Caco-2 (cell line): Measurements from ENCODE around the gene SMIM45.

Source experiments
- BruUV-seq: library from RNA; stranded (reverse); fragments of 400-500 nt; replicated peaks from 2 replicates; lab custom pipeline; 2021; lab: Mats Ljungman, UMichigan
- CTCF ChIA-PET: fragments of 300-600 bp; sonication (Branson Sonifier 250); formaldehyde crosslinking; loops from one replicate; lab custom pipeline; 2022; ENCODE audit warnings: antibody characterized with exemption; lab: Charles Lee
- POLR2A ChIA-PET: fragments of 300-600 bp; sonication (Branson Sonifier 250); formaldehyde crosslinking; loops from one replicate; lab custom pipeline; 2022; ENCODE audit warnings: antibody characterized with exemption; lab: Charles Lee
- DNase-seq, 2 experiments: peaks; one replicate each; pipeline versions ENCODE4 v3.0.0 to v3.0.0-alpha.2; 2020 to 2022
- H3K27me3 ChIP-seq: replicated peaks from 2 replicates; pipeline ENCODE4 v1.6.0; 2011; ENCODE audit warnings: low read length; ENCODE audit not compliant: control insufficient read depth, insufficient read depth
- H3K36me3 ChIP-seq: 2 replicates; pipeline ENCODE4 v1.5.1; 2011; ENCODE audit warnings: low read length; ENCODE audit not compliant: control insufficient read depth, insufficient read depth
- H3K4me1 ChIP-seq: fragments of 250-450 bp; sonication (Bioruptor Pico); 2 replicates; pipeline ENCODE4 v1.5.1; 2020; ENCODE audit warnings: mild to moderate bottlenecking
- H3K4me3 ChIP-seq: 2 replicates; pipeline ENCODE4 v1.5.1; 2011; ENCODE audit warnings: low read depth, mild to moderate bottlenecking, control low read depth, low read length
- H3K9me3 ChIP-seq: fragments of 250-450 bp; sonication (Bioruptor Pico); 2 replicates; pipeline ENCODE4 v1.5.1; 2020; ENCODE audit warnings: mild to moderate bottlenecking, moderate library complexity
- H3K27ac Mint-ChIP-seq: one replicate; pipeline ENCODE4 v1.8.0; 2022; ENCODE audit warnings: mixed read lengths; ENCODE audit not compliant: unreplicated experiment
- H3K27me3 Mint-ChIP-seq: one replicate; pipeline ENCODE4 v1.8.0; 2022; ENCODE audit warnings: mixed read lengths; ENCODE audit not compliant: insufficient read depth, unreplicated experiment
- H3K36me3 Mint-ChIP-seq: one replicate; pipeline ENCODE4 v1.8.0; 2022; ENCODE audit warnings: mild to moderate bottlenecking, mixed read lengths; ENCODE audit not compliant: insufficient read depth, unreplicated experiment
- H3K4me1 Mint-ChIP-seq: one replicate; pipeline ENCODE4 v1.8.0; 2022; ENCODE audit warnings: low read depth, mixed read lengths; ENCODE audit not compliant: unreplicated experiment
- H3K4me3 Mint-ChIP-seq: one replicate; pipeline ENCODE4 v1.8.0; 2022; ENCODE audit warnings: mild to moderate bottlenecking, moderate library complexity, mixed read lengths; ENCODE audit not compliant: unreplicated experiment
- H3K9me3 Mint-ChIP-seq: one replicate; pipeline ENCODE4 v1.8.0; 2022; ENCODE audit warnings: mixed read lengths; ENCODE audit not compliant: unreplicated experiment
- intact Hi-C: fragments of 100-400 bp; cut with micrococcal nuclease; formaldehyde crosslinking; loops from one replicate; pipeline ENCODE4 v1.10.0; 2022; ENCODE audit not compliant: unreplicated experiment
- TF ChIP-seq, protein P1 (sequence below), 2 experiments: fragments of 200-600 bp in 1 of 2; IDR thresholded peaks; 1 replicate in 1 of 2; 2 replicates in 1 of 2; pipeline versions ENCODE4 v1.5.1 to v1.8.0; 2011 to 2022; ENCODE audit warnings: antibody characterized with exemption in 1 of 2, control low read depth in 1 of 2, inconsistent platforms in 1 of 2, low read depth in 1 of 2, low read length in 1 of 2, mild to moderate bottlenecking in 1 of 2, moderate library complexity in 1 of 2; ENCODE audit not compliant: insufficient read depth in 1 of 2, severe bottlenecking in 1 of 2, unreplicated experiment in 1 of 2

Gene SMIM45

GRCh38 chr22:41914611-41915034 lies 37.3 kb upstream of the SMIM45 start:
- H3K4me3 ChIP-seq: peak overlapping the region; percentile 42
- peaks cover 7% of the 10 kb centered on the region for H3K4me1 Mint-ChIP-seq
- H3K27ac Mint-ChIP-seq: no peak overlapping the region
- ChIA-PET POLR2A (interaction anchor here (0.6 to 0.7 kb wide), 3 partner anchors 40 to 339 kb away, joined by 6 to 9 read pairs (median 6); no protein-coding TSS in a partner anchor), CTCF (interaction anchor here (2.7 kb wide), 1 partner anchor 11 kb away, joined by 10 read pairs; no protein-coding TSS in a partner anchor)
- TF ChIP-seq, protein P1, sequence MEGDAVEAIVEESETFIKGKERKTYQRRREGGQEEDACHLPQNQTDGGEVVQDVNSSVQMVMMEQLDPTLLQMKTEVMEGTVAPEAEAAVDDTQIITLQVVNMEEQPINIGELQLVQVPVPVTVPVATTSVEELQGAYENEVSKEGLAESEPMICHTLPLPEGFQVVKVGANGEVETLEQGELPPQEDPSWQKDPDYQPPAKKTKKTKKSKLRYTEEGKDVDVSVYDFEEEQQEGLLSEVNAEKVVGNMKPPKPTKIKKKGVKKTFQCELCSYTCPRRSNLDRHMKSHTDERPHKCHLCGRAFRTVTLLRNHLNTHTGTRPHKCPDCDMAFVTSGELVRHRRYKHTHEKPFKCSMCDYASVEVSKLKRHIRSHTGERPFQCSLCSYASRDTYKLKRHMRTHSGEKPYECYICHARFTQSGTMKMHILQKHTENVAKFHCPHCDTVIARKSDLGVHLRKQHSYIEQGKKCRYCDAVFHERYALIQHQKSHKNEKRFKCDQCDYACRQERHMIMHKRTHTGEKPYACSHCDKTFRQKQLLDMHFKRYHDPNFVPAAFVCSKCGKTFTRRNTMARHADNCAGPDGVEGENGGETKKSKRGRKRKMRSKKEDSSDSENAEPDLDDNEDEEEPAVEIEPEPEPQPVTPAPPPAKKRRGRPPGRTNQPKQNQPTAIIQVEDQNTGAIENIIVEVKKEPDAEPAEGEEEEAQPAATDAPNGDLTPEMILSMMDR (IDR thresholded peaks at IDR 0.05; ENCODE audit: insufficient read depth in 1 of 2, low read depth in 1 of 2, low read length in 1 of 2, severe bottlenecking in 1 of 2, unreplicated experiment in 1 of 2): no peak
- no peaks in the 10 kb centered on the region for H3K4me1 ChIP-seq
- H3K27me3 ChIP-seq: no peaks in the 10 kb centered on the region; the same call in 1 of the 2 replicates
- DNase-seq: no peak
- H3K4me3 Mint-ChIP-seq: no peak overlapping the region
- H3K36me3 Mint-ChIP-seq: peaks cover 10% of the 10 kb centered on the region
- no peaks in the 10 kb centered on the region for H3K36me3 ChIP-seq
- BruUV-seq: no TSS peak
- H3K9me3 ChIP-seq: no peaks in the 10 kb centered on the region
- H3K9me3 Mint-ChIP-seq: no peaks in the 10 kb centered on the region
- peaks cover 22% of the 10 kb centered on the region for H3K27me3 Mint-ChIP-seq
- intact Hi-C loops: no loop called here

GRCh38 chr22:41915035-41915785 lies 36.7 kb upstream of the SMIM45 start, which contains the start of gene SHISA8:
Gene SHISA8, minus strand, starts transcription at chr22:41915074. Its CDS starts 407 bp downstream, at chr22:41914667.
- peak; percentile 28 to 62 for DNase-seq
- H3K27me3 ChIP-seq: no peaks in the 10 kb centered on the region; the same call in 1 of the 2 replicates
- H3K27me3 Mint-ChIP-seq: peaks cover 22% of the 10 kb centered on the region
- POLR2A ChIA-PET: interaction anchor here (0.6 to 0.7 kb wide), 3 partner anchors 41 to 338 kb away, joined by 6 to 9 read pairs (median 6); no protein-coding TSS in a partner anchor
- TF ChIP-seq, protein P1 (IDR thresholded peaks at IDR 0.05; ENCODE audit: insufficient read depth in 1 of 2, low read depth in 1 of 2, low read length in 1 of 2, severe bottlenecking in 1 of 2, unreplicated experiment in 1 of 2): no peak
- peak within 1 kb of the TSS; percentile 42 for H3K4me3 ChIP-seq
- intact Hi-C loops: no loop called here
- H3K4me1 ChIP-seq: no peaks in the 10 kb centered on the region
- H3K9me3 ChIP-seq: no peaks in the 10 kb centered on the region
- H3K36me3 Mint-ChIP-seq: peaks cover 10% of the 10 kb centered on the region
- no TSS peak for BruUV-seq
- H3K4me3 Mint-ChIP-seq: peak within 1 kb of the TSS; percentile 64
- no peaks in the 10 kb centered on the region for H3K9me3 Mint-ChIP-seq
- H3K36me3 ChIP-seq: no peaks in the 10 kb centered on the region
- CTCF ChIA-PET: interaction anchor here (0.7 to 2.7 kb wide), 2 partner anchors 11 to 804 kb away, joined by 3 to 10 read pairs; no protein-coding TSS in a partner anchor
- no peak within 1 kb of the TSS for H3K27ac Mint-ChIP-seq
- peaks cover 7% of the 10 kb centered on the region for H3K4me1 Mint-ChIP-seq

GRCh38 chr22:41915786-41916493 lies 36.0 kb upstream of the SMIM45 start:
- intact Hi-C loops: no loop called here
- Histone ChIP-seq H3K27me3 (no peaks in the 10 kb centered on the region; the same call in 1 of the 2 replicates), H3K4me1 (no peaks in the 10 kb centered on the region), H3K36me3 (no peaks in the 10 kb centered on the region), H3K9me3 (no peaks in the 10 kb centered on the region), H3K4me3 (no peak overlapping the region)
- Mint-ChIP-seq H3K27ac (no peak overlapping the region), H3K9me3 (no peaks in the 10 kb centered on the region), H3K36me3 (peaks cover 10% of the 10 kb centered on the region), H3K4me3 (peak overlapping the region; percentile 40), H3K27me3 (peaks cover 22% of the 10 kb centered on the region), H3K4me1 (peaks cover 7% of the 10 kb centered on the region)
- no peak for DNase-seq
- ChIA-PET CTCF (interaction anchor here (0.7 to 2.7 kb wide), 2 partner anchors 10 to 803 kb away, joined by 3 to 10 read pairs; no protein-coding TSS in a partner anchor), POLR2A (interaction anchor here (0.7 kb wide), 1 partner anchor 70 kb away, joined by 7 read pairs; no protein-coding TSS in a partner anchor)
- no TSS peak for BruUV-seq
- TF ChIP-seq, protein P1 (IDR thresholded peaks at IDR 0.05; ENCODE audit: insufficient read depth in 1 of 2, low read depth in 1 of 2, low read length in 1 of 2, severe bottlenecking in 1 of 2, unreplicated experiment in 1 of 2): no peak
